VCaP (cell line): ENCODE measurements around the gene TBC1D10A.

Experiments
- H3K27ac ChIP-seq: fragments of 450-650 bp; 2 replicates; pipeline ENCODE4 v1.5.1; 2017
- CTCF ChIP-seq: fragments of 450-650 bp; conservative IDR thresholded peaks from 2 replicates; pipeline ENCODE4 v1.5.1; 2017; ENCODE audit warnings: mild to moderate bottlenecking, moderate library complexity

Gene TBC1D10A

GRCh38 chr22:30261134-30261533 lies 65.6 kb downstream of the TBC1D10A start:
- H3K27ac ChIP-seq = no peak overlapping the region
- no peak for TF ChIP-seq CTCF

GRCh38 chr22:30260682-30261081 lies 66.1 kb downstream of the TBC1D10A start:
- H3K27ac ChIP-seq = no peak overlapping the region
- no peak for TF ChIP-seq CTCF

GRCh38 chr22:30260276-30260675 lies 66.5 kb downstream of the TBC1D10A start:
- TF ChIP-seq CTCF = no peak
- no peak overlapping the region for H3K27ac ChIP-seq

GRCh38 chr22:30254314-30254713 lies 72.4 kb downstream of the TBC1D10A start:
- H3K27ac ChIP-seq = no peak overlapping the region
- TF ChIP-seq CTCF = no peak

- TF ChIP-seq CTCF = no peak
- H3K27ac ChIP-seq = no peak overlapping the region
Measured at GRCh38 chr22:30253205-30253852, 73.4 kb downstream of the TBC1D10A start.

- no peak overlapping the region for H3K27ac ChIP-seq
- TF ChIP-seq CTCF = no peak
Measured at GRCh38 chr22:30252411-30253204, 74.1 kb downstream of the TBC1D10A start.

GRCh38 chr22:30251711-30252110 lies 75.0 kb downstream of the TBC1D10A start:
- no peak for TF ChIP-seq CTCF
- no peak overlapping the region for H3K27ac ChIP-seq
